GM18498 (cell line): Measurements from ENCODE around the gene ERGIC1.

Experiments
- ATAC-seq: cut with Tn5 transposase; IDR thresholded peaks from one replicate; pipeline ENCODE4 v1.9.1; 2021; ENCODE audit warnings: mild to moderate bottlenecking, moderate library complexity; ENCODE audit not compliant: unreplicated experiment

Gene ERGIC1

GRCh38 chr5:172915514-172915913 lies 81.5 kb downstream of the ERGIC1 start:
- no peak for ATAC-seq

GRCh38 chr5:172918421-172919371 lies 84.6 kb downstream of the ERGIC1 start:
- ATAC-seq = no peak

- no peak for ATAC-seq
Measured at GRCh38 chr5:172919525-172920446, 85.7 kb downstream of the ERGIC1 start.

- no peak for ATAC-seq
Measured at GRCh38 chr5:172920447-172920849, 86.4 kb downstream of the ERGIC1 start.

- ATAC-seq = no peak
Measured at GRCh38 chr5:172920995-172921394, 86.9 kb downstream of the ERGIC1 start.

GRCh38 chr5:172921906-172922305 lies 87.9 kb downstream of the ERGIC1 start:
- ATAC-seq = no peak

- ATAC-seq = no peak
Measured at GRCh38 chr5:172923539-172923938, 89.5 kb downstream of the ERGIC1 start.

- no peak for ATAC-seq
Measured at GRCh38 chr5:172925336-172925948, 91.4 kb downstream of the ERGIC1 start.

- ATAC-seq = no peak
Measured at GRCh38 chr5:172926008-172926523, 92.0 kb downstream of the ERGIC1 start.

- no peak for ATAC-seq
Measured at GRCh38 chr5:172926796-172927195, 92.7 kb downstream of the ERGIC1 start.

- ATAC-seq = no peak
Measured at GRCh38 chr5:172929371-172929838, 95.4 kb downstream of the ERGIC1 start.

GRCh38 chr5:172931001-172931536 lies 97.0 kb downstream of the ERGIC1 start:
- ATAC-seq = no peak

GRCh38 chr5:172932313-172933017 lies 98.4 kb downstream of the ERGIC1 start:
- peak; percentile 79 for ATAC-seq

- no peak for ATAC-seq
Measured at GRCh38 chr5:172933238-172933637, 99.2 kb downstream of the ERGIC1 start.

- no peak for ATAC-seq
Measured at GRCh38 chr5:172935096-172935495, 101.0 kb downstream of the ERGIC1 start.

GRCh38 chr5:172936401-172936800 lies 102.3 kb downstream of the ERGIC1 start:
- ATAC-seq = no peak

- no peak for ATAC-seq
Measured at GRCh38 chr5:172939071-172939470, 105.0 kb downstream of the ERGIC1 start.

- no peak for ATAC-seq
Measured at GRCh38 chr5:172939611-172940267, 105.7 kb downstream of the ERGIC1 start.
